Mucosa of descending colon (tissue), 3 donors: Measurements from ENCODE around the gene CDH8. TPM values are rescaled to one million over a fixed set of nuclear protein-coding genes. Genes with fewer than 3 reads are reported as not detected.

Experiments
- ATAC-seq: fragments of 200-7000 bp; cut with Tn5 transposase; one replicate; pipeline ENCODE4 v1.9.1; 2020; ENCODE audit warnings: mild to moderate bottlenecking, moderate library complexity
- DNase-seq, 3 donors: peaks; one replicate each; pipeline ENCODE4 v3.0.0-alpha.2; 2020
- H3K36me3 ChIP-seq: fragments of 200-600 bp; one replicate; pipeline ENCODE4 v1.8.0; 2021; ENCODE audit warnings: low read depth, mild to moderate bottlenecking
- H3K4me1 ChIP-seq: fragments of 200-600 bp; one replicate; pipeline ENCODE4 v1.8.0; 2021; ENCODE audit warnings: low read depth, mild to moderate bottlenecking
- H3K4me3 ChIP-seq: fragments of 200-600 bp; one replicate; pipeline ENCODE4 v1.8.0; 2021; ENCODE audit warnings: mild to moderate bottlenecking
- H3K9me3 ChIP-seq: fragments of 200-600 bp; one replicate; pipeline ENCODE4 v1.8.0; 2021; ENCODE audit warnings: mild to moderate bottlenecking
- CTCF ChIP-seq: fragments of 200-600 bp; IDR thresholded peaks from one replicate; pipeline ENCODE4 v1.8.0; 2022; ENCODE audit warnings: antibody characterized with exemption, mild to moderate bottlenecking
- intact Hi-C, 2 donors: fragments of 100-400 bp; cut with DNase I in 1 of 2; cut with micrococcal nuclease in 1 of 2; formaldehyde crosslinking; loops; one replicate each; pipeline versions ENCODE4 v1.11.0 to v1.11.1; 2022; cut with DNase I, micrococcal nuclease
- total RNA-seq, 3 donors: library from RNA; stranded (reverse); fragmentation: NEBNext Ultra II Directional in 2 of 3; extraction: Animal tissue kit (Norgen Biotek cat#: 25700) in 2 of 3; gene quantifications; one replicate each; pipeline versions ENCODE4 v1.2.1 to v1.2.4, GENCODE V29; 2021 to 2023
- donor health status: DM: no; HTN: no; CAD: no; lungs with moderate emphysema.
- donor health status: DM: no; HTN: no; CAD: no.
- donor health status: DM: no; HTN: yes; CAD: no.

CDH8 gene
- total RNA-seq, 3 donors from 2014 or later, result 0.16 to 1.2 TPM; not detected in 1

GRCh38 chr16:62018301-62019060 lies 17.8 kb downstream of the CDH8 start:
- no peak overlapping the region for H3K4me3 ChIP-seq
- intact Hi-C loops, result no loop called here
- no peaks in the 10 kb centered on the region for H3K4me1 ChIP-seq
- H3K36me3 ChIP-seq, result no peaks in the 10 kb centered on the region
- TF ChIP-seq CTCF, result no peak
- DNase-seq (no peak), ATAC-seq (no peak)
- no peaks in the 10 kb centered on the region for H3K9me3 ChIP-seq

GRCh38 chr16:62014319-62014923 lies 21.8 kb downstream of the CDH8 start:
- Histone ChIP-seq H3K4me3 (no peak overlapping the region), H3K4me1 (no peaks in the 10 kb centered on the region), H3K36me3 (no peaks in the 10 kb centered on the region), H3K9me3 (no peaks in the 10 kb centered on the region)
- DNase-seq (no peak), ATAC-seq (no peak)
- TF ChIP-seq CTCF, result no peak
- intact Hi-C loops, result no loop called here

- intact Hi-C loops, result no loop called here
- ATAC-seq (no peak), DNase-seq (no peak)
- H3K9me3 ChIP-seq, result no peaks in the 10 kb centered on the region
- no peaks in the 10 kb centered on the region for H3K4me1 ChIP-seq
- no peaks in the 10 kb centered on the region for H3K36me3 ChIP-seq
- no peak for TF ChIP-seq CTCF
- no peak overlapping the region for H3K4me3 ChIP-seq
These were observed 26.1 kb downstream of the CDH8 start for GRCh38 chr16:62010186-62010585.

GRCh38 chr16:61998460-61998859 lies 37.8 kb downstream of the CDH8 start:
- no peak for ATAC-seq
- no peaks in the 10 kb centered on the region for H3K4me1 ChIP-seq
- intact Hi-C loops, result no loop called here
- no peaks in the 10 kb centered on the region for H3K9me3 ChIP-seq
- no peak for TF ChIP-seq CTCF
- H3K36me3 ChIP-seq, result no peaks in the 10 kb centered on the region
- no peak overlapping the region for H3K4me3 ChIP-seq
- no peak for DNase-seq

- intact Hi-C loops, result no loop called here
- no peaks in the 10 kb centered on the region for H3K9me3 ChIP-seq
- no peaks in the 10 kb centered on the region for H3K36me3 ChIP-seq
- H3K4me3 ChIP-seq, result no peak overlapping the region
- TF ChIP-seq CTCF, result no peak
- no peaks in the 10 kb centered on the region for H3K4me1 ChIP-seq
- DNase-seq (no peak), ATAC-seq (no peak)
These were observed 43.1 kb downstream of the CDH8 start for GRCh38 chr16:61993108-61993507.
